DMS53 (cell line): ENCODE measurements around the gene APPBP2.
"Not testable (repeated sequence)": the region's sequence is repeated elsewhere in the genome, so short reads cannot be mapped to it uniquely, and the experiment has no call there.

Experiments
- DNase-seq: peaks from one replicate; lab custom pipeline; 2025; lab: John Stamatoyannopoulos, UW

Gene APPBP2

DNA sequence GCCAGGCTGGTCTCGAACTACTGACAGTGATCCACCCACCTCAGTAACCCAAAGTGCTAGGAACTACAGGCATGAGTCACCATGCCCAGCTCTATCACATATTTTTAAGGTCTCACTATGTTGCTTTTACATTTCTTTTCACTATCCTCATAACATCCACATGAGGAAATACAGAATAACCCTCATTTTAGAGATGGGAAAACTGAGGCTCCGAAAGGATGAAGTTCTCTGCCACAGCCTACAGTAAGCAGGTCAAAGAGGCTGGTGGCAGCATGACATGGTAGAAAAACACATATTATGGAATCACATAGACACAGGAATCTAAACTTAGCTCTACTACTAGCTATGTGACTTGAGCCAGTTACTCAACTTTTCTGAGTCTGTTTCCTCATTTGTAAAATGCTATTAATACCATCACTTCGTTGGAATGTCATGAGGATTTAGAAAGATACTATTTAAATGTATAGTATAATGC lies 32.2 kb downstream of the APPBP2 start:
- DNase-seq = no peak

GRCh38 chr17:60491771-60492170 lies 34.3 kb downstream of the APPBP2 start:
- no peak for DNase-seq

GRCh38 chr17:60490594-60490993 lies 35.4 kb downstream of the APPBP2 start:
- not testable (repeated sequence) for DNase-seq

GRCh38 chr17:60481604-60482003 lies 44.4 kb downstream of the APPBP2 start:
- DNase-seq = no peak

GRCh38 chr17:60473788-60474187 lies 52.3 kb downstream of the APPBP2 start:
- no peak for DNase-seq

DNA sequence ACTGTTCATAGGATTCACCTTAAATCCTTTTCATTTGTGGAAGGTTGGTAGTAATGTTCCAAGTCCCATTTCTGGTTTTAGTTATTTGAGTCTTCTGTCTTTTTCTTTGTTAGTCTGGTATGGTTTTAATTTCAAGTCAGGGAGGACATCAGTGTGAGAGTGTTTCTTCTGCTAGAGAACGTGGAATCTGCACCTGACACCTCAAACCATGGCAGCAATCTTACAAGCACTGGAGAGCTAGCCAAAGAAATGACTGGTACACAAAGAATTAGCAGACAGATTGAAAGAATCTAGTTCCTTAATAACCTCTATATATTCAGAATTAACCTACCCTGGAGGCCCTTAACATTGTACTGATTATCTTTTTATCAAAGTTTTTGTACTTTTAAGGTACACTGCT lies 53.6 kb downstream of the APPBP2 start:
- DNase-seq = no peak

- peak; percentile 6 for DNase-seq
These were observed 54.6 kb downstream of the APPBP2 start for GRCh38 chr17:60471451-60471850.

- no peak for DNase-seq
These were observed 57.7 kb downstream of the APPBP2 start for GRCh38 chr17:60468371-60468770.

DNA sequence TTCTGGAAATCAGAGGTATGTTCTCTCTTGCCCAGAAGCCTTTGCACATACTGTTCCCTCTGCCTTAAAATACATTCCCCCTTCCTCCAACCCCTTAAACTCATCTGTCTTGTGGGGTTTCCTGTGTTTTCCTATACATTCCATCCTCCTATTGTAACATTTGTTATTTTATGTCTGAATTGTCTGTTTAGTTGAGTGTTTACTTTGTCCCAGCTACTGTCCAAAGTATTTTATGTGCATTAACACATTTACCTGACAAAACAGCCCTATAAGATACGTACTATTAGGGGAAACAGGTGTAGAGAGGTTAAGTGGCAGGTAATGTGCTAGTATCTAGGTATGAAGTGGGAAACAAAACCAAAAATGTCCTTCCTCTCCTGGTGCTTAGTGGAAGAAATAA lies 61.7 kb downstream of the APPBP2 start:
- DNase-seq = no peak

GRCh38 chr17:60463157-60463835 lies 62.7 kb downstream of the APPBP2 start:
- DNase-seq = no peak

DNA sequence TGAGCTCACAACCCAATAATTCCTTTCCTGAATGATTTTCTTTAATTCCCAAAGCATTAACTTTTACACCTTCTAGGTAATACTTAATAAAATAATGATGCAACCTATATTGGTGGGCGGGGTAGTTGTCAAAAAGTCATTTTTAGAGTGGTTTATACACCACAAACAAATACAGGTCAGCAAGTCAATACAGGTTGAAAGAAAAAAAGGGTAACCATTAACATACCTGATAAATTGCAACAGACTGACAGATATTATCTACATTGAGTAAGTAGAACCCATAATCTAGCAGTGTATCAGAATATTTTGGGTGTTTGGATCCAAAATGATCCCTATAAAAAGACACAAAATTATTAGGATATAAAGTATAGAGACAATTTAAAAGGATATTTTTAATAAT lies 64.5 kb downstream of the APPBP2 start:
- no peak for DNase-seq

GRCh38 chr17:60457148-60457547 lies 68.9 kb downstream of the APPBP2 start:
- no peak for DNase-seq

- no peak for DNase-seq
These were observed 70.7 kb downstream of the APPBP2 start for GRCh38 chr17:60455378-60455777.

GRCh38 chr17:60451965-60452364 lies 74.1 kb downstream of the APPBP2 start:
- DNase-seq = no peak

DNA sequence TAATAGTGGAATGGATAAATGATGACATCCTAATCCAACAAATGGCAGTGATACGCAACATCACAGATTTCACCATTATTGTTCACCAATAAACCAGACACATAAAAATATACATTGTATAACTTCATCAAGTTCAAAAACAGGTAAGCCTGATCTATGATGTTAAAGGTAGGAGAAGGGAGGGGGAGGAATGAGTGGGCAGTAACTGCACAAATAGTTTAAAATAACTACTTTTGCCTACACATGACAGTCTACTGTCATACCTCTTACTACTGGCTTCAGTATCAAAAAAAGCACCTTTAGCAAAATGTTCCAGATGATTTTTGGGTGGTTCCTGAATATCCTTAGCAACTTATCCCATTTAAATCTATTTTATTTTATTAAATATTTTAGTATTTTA lies 75.0 kb downstream of the APPBP2 start:
- no peak for DNase-seq

DNA sequence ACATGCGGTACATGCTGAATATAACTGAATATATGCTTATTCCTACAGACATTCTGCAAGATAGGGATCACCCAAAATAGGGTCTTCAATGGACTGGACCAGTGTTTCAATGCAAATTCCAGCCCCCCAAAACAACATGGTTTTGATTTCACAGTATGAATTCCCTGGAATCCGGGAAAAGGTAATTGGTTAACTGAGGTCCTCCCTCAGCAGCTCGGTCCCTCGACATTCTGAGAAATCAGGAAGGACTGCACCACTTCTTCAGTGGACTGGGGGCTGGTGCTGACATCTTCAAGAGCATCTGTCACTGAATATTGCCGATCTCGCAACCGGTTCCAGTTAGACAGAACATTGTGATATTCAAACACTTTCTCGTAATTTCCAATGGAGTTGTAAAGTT lies 78.7 kb downstream of the APPBP2 start:
- DNase-seq = no peak

DNA sequence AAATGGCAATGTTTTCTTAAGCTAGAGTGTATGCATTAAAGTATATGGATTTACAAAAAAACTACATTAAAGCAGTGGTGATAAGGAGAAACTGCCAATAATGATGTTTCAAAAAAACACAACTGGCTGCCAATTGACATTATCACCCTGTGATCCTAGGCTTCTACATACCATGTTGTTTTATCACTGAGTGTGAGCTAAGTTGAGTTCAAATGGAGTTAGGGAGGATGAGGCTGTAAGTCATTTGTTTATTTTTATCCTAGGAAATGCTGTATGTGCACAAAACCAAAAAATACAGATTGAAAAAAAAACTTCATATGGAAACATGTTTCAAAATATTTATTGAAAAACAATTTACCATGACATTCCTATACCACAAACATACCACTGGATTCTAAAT lies 80.9 kb downstream of the APPBP2 start:
- DNase-seq = no peak

- DNase-seq = no peak
These were observed 82.3 kb downstream of the APPBP2 start for GRCh38 chr17:60443713-60444112.

GRCh38 chr17:60442271-60443173 lies 83.5 kb downstream of the APPBP2 start:
- no peak for DNase-seq

DNA sequence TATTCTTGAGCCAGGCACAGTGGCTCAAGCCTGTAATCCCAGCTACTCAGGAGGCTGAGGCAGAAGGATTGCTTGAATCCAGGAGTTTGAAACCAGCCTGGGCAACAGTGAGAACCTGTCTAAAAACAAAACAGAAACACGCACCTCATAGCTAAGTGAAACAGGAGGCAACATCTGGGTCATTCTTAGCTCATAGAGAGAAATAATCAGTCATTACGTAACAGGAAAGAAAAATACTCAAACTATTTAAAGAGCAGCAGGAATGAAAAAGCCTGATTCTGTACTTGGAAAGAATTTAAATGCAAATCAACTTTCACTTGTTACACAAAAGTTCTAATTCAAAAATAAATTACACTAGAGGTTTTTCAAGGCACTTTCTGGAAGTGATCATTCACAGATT lies 86.5 kb downstream of the APPBP2 start:
- no peak for DNase-seq

DNA sequence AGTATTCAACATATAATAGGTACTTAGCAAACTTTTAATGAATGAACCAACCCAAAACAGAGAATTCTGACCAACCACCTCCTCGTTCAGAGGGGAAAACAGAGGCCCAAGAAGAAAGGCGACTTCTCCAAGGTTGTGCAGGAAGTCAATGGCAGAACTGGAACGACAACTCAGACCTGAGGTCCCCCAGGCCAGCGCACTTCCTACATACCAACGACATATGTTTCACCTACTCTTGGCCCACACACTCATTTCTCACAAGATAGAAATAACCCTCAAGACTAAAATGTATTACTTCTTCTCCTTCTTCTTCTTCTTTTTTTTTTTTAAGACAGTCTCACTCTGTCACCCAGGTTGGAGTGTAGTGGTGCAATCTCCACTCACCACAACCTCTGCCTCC lies 89.4 kb downstream of the APPBP2 start:
- no peak for DNase-seq

GRCh38 chr17:60435244-60436167 lies 90.5 kb downstream of the APPBP2 start:
- DNase-seq = peak; percentile 81
